Measurements from ENCODE around the gene USP2. TPM values are rescaled to one million over a fixed set of nuclear protein-coding genes. Genes with fewer than 3 reads are reported as not detected.
A peak's percentile ranks its signal among the peaks of the same experiment; 100 is the strongest.

USP2 gene
- polyA plus RNA-seq, 1 donor (not counting 4 experiments of a cell fraction or from before 2014, with no cell fraction given), result 0.35 TPM

DNA sequence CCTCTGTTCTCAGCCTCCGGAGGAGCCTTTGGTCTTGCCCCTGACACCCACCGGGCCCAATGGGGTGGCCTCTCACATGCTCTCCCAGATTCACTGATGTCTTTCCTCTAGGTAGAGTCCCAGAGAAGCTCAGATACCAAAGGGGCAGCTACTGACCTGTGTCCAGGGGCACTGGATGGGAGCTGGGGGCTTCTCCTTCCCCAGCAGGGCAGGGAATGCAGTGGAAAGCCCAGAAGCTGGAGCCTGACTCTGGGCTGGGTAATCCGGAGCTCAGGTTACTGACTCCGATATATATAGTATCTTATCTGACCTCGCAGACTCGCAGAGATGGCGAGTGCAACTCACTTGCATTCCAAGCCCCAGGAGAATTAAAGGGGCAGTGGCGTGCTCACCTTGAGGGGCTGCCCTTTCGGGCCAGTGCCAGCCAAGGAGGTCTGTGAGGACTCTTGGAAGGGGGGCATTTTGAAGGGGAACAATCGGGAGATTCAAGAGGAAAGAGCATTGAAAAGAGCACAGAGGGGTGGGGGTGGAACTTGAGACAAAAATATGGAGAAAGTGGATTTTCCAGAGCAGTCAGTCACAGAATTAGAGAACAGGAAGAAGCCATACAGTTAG, 2.5 kb downstream of the USP2 start:
- FAIRE-seq, result no peak
- Histone ChIP-seq H3K27me3 (ENCODE audit: control insufficient read depth, extremely low read depth, insufficient read depth, low read length) (peaks cover 3% of the 10 kb centered on the region), H3K9me1 (ENCODE audit: control insufficient read depth, extremely low read depth, insufficient read depth, low read length) (peaks cover 2% of the 10 kb centered on the region), H3K4me1 (ENCODE audit: control insufficient read depth, extremely low read depth, insufficient read depth, low read length) (peaks cover 34% of the 10 kb centered on the region), H4K20me1 (ENCODE audit: control insufficient read depth, extremely low read depth, insufficient read depth, low read length) (no peaks in the 10 kb centered on the region), H3K36me3 (ENCODE audit: control insufficient read depth in 2 of 2, extremely low read depth in 1 of 2, insufficient read depth in 2 of 2, low read length in 2 of 2) (no peaks in the 10 kb centered on the region), H2AFZ (ENCODE audit: control insufficient read depth, low read length) (no peak overlapping the region), H3K4me2 (ENCODE audit: control insufficient read depth, extremely low read depth, insufficient read depth, low read depth, low read length) (no peak overlapping the region), H3K9ac (ENCODE audit: control insufficient read depth, extremely low read depth, insufficient read depth, low read length) (no peak overlapping the region), H3K79me2 (ENCODE audit: control insufficient read depth, insufficient read depth, low read length) (no peaks in the 10 kb centered on the region), H3K27ac (ENCODE audit: control insufficient read depth, insufficient read depth, low read length) (no peak overlapping the region), H3K4me3 (ENCODE audit: control insufficient read depth in 2 of 3, extremely low read depth in 1 of 3, insufficient read depth in 2 of 3, low read depth in 1 of 3, low read length in 3 of 3) (no peak overlapping the region), H3K9me3 (ENCODE audit: control insufficient read depth, low read depth, low read length) (no peaks in the 10 kb centered on the region)
- no peak for DNase-seq (ENCODE audit: low read depth, low spot score)
- no peak for TF ChIP-seq EZH2 (IDR thresholded peaks at IDR 0.05; ENCODE audit: low read length)
- TF ChIP-seq, protein P1, sequence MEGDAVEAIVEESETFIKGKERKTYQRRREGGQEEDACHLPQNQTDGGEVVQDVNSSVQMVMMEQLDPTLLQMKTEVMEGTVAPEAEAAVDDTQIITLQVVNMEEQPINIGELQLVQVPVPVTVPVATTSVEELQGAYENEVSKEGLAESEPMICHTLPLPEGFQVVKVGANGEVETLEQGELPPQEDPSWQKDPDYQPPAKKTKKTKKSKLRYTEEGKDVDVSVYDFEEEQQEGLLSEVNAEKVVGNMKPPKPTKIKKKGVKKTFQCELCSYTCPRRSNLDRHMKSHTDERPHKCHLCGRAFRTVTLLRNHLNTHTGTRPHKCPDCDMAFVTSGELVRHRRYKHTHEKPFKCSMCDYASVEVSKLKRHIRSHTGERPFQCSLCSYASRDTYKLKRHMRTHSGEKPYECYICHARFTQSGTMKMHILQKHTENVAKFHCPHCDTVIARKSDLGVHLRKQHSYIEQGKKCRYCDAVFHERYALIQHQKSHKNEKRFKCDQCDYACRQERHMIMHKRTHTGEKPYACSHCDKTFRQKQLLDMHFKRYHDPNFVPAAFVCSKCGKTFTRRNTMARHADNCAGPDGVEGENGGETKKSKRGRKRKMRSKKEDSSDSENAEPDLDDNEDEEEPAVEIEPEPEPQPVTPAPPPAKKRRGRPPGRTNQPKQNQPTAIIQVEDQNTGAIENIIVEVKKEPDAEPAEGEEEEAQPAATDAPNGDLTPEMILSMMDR (optimal IDR thresholded peaks at IDR 0.05 in 1 of 3, IDR thresholded peaks at IDR 0.05 in 1 of 3, conservative IDR thresholded peaks at IDR 0.05 in 1 of 3; ENCODE audit: extremely low read depth in 1 of 3, insufficient read depth in 2 of 3, low read length in 3 of 3), result no peak
- dilution Hi-C loops (cut with MboI; ENCODE audit: extremely low pct_ligation_motif_present, low sequenced_read_pairs), result no loop called here

DNA sequence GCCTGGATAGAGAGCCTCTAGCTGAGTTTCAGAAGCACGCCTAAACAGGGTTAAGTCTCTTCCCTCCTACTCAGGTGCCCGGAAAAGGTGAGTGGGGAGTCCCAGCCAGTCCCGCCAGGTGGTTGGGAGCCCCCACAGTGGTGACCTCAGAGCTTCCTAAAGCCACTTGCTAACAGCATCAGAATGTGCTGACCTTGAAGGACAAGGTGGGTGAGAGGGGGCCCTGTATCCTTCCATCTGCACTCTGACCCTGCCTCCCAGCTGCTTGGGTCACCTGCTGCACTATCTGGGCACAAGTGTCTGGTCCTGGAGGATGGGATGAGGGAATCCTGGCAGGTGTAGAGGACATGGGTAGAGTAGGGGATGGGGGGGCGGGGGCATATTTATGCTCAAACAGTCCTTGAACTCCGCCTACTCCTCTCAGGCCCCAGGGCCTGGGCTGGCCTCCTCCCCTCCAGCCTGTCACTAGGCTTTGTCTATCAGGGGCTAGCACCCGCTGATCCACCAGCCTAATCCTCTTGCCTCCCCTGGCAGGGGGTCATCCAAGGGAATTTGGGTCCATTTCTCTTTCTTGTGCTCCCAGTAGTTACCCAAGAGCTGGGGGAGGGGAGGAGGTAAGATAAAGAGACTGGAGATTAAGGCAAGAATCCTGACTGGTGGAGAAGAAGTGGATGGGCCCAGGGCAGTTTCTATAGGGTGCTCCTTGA, 3.4 kb downstream of the USP2 start:
- no peak for TF ChIP-seq EZH2 (IDR thresholded peaks at IDR 0.05; ENCODE audit: low read length)
- TF ChIP-seq, protein P1 (optimal IDR thresholded peaks at IDR 0.05 in 1 of 3, IDR thresholded peaks at IDR 0.05 in 1 of 3, conservative IDR thresholded peaks at IDR 0.05 in 1 of 3; ENCODE audit: extremely low read depth in 1 of 3, insufficient read depth in 2 of 3, low read length in 3 of 3), result no peak

More for the DNA sequence above, 3.4 kb downstream of the USP2 start:
- H3K4me2 ChIP-seq (ENCODE audit: control insufficient read depth, extremely low read depth, insufficient read depth, low read depth, low read length), result peak overlapping the region; percentile 46
- H3K27me3 ChIP-seq (ENCODE audit: control insufficient read depth, extremely low read depth, insufficient read depth, low read length), result peaks cover 2% of the 10 kb centered on the region
- peaks cover 34% of the 10 kb centered on the region for H3K4me1 ChIP-seq (ENCODE audit: control insufficient read depth, extremely low read depth, insufficient read depth, low read length)
- H4K20me1 ChIP-seq (ENCODE audit: control insufficient read depth, extremely low read depth, insufficient read depth, low read length), result no peaks in the 10 kb centered on the region
- H3K9me1 ChIP-seq (ENCODE audit: control insufficient read depth, extremely low read depth, insufficient read depth, low read length), result peaks cover 2% of the 10 kb centered on the region
- no peak overlapping the region for H3K9ac ChIP-seq (ENCODE audit: control insufficient read depth, extremely low read depth, insufficient read depth, low read length)
- DNase-seq (ENCODE audit: low read depth, low spot score) (no peak), FAIRE-seq (no peak)
- H3K36me3 ChIP-seq (ENCODE audit: control insufficient read depth in 2 of 2, extremely low read depth in 1 of 2, insufficient read depth in 2 of 2, low read length in 2 of 2), result no peaks in the 10 kb centered on the region
- H3K9me3 ChIP-seq (ENCODE audit: control insufficient read depth, low read depth, low read length), result no peaks in the 10 kb centered on the region
- H3K27ac ChIP-seq (ENCODE audit: control insufficient read depth, insufficient read depth, low read length), result no peak overlapping the region
- peak overlapping the region in 1 of 3 experiments; percentile 37 for H3K4me3 ChIP-seq (ENCODE audit: control insufficient read depth in 2 of 3, extremely low read depth in 1 of 3, insufficient read depth in 2 of 3, low read depth in 1 of 3, low read length in 3 of 3)
- no peak overlapping the region for H2AFZ ChIP-seq (ENCODE audit: control insufficient read depth, low read length)
- dilution Hi-C loops (cut with MboI; ENCODE audit: extremely low pct_ligation_motif_present, low sequenced_read_pairs), result no loop called here
- H3K79me2 ChIP-seq (ENCODE audit: control insufficient read depth, insufficient read depth, low read length), result no peaks in the 10 kb centered on the region
